ENCODE results near the gene SLC17A2. TPM values are rescaled to one million over a fixed set of nuclear protein-coding genes. Genes with fewer than 3 reads are reported as not detected.

Gene SLC17A2
- total RNA-seq, 2 experiments from 2014 or later = not detected

DNA sequence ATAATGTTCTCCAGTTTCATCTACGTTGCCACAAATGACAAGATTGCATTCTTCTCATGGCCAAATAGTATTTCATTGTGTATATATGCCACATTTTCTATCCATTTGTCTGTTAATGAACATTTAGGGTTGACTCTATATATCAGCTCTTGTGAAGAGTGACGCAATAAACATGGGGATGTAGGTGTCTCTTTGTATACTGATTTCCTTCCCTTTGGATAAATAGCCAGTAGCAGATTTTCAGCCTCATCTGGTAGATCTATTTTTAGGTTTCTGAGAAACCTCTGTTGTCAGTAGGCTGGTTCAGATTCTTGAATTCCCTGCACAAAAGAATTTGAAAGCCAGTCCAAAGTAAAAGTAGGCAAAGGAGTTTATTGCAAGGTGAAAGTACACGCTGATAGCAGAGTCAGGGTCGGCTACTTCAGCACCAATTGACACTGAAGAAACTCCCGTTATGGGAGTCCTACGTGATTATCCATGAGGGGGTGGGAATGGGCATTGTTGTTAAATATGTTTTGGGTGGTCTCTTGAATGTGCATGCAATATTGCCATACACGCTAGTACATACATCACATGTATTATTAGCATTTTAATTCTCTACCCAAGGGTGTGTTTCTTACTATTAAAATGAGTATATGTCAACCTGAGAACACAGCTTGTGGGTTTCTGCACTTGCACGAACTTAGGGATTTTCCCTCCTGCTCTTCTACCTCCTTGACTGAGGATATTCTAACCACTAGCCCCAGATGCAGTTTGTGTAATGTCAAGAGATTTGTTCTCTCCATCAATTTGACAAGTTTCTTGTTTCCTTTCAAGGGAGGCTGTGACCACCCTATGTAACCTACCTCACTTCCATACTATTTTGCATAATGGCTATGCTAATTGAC is 14.4 kb upstream of the SLC17A2 start:
- H3K4me1 Mint-ChIP-seq (ENCODE audit: low read depth) = peaks cover 9% of the 10 kb centered on the region
- H3K27ac Mint-ChIP-seq = no peak overlapping the region
- POLR2A ChIA-PET = no interaction called here
- no peaks in the 10 kb centered on the region for H3K27me3 ChIP-seq (ENCODE audit: control insufficient read depth in 1 of 2, insufficient read depth in 2 of 2, low read length in 2 of 2)
- CTCF ChIA-PET = interaction anchor here (1.5 kb wide), 2 partner anchors 48 to 225 kb away, joined by 3 read pairs; no protein-coding TSS in a partner anchor
- no peak overlapping the region for H3K4me3 ChIP-seq (ENCODE audit: low read length)
- TF ChIP-seq, protein P1, sequence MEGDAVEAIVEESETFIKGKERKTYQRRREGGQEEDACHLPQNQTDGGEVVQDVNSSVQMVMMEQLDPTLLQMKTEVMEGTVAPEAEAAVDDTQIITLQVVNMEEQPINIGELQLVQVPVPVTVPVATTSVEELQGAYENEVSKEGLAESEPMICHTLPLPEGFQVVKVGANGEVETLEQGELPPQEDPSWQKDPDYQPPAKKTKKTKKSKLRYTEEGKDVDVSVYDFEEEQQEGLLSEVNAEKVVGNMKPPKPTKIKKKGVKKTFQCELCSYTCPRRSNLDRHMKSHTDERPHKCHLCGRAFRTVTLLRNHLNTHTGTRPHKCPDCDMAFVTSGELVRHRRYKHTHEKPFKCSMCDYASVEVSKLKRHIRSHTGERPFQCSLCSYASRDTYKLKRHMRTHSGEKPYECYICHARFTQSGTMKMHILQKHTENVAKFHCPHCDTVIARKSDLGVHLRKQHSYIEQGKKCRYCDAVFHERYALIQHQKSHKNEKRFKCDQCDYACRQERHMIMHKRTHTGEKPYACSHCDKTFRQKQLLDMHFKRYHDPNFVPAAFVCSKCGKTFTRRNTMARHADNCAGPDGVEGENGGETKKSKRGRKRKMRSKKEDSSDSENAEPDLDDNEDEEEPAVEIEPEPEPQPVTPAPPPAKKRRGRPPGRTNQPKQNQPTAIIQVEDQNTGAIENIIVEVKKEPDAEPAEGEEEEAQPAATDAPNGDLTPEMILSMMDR (IDR thresholded peaks at IDR 0.05) = no peak
- H3K36me3 ChIP-seq (ENCODE audit: insufficient read depth, low read length) = no peaks in the 10 kb centered on the region
- intact Hi-C loops (cut with DNase I, micrococcal nuclease) = loop anchor here (5.0 kb wide), 3 partner anchors 388 to 723 kb away; no protein-coding TSS in a partner anchor
- H3K36me3 Mint-ChIP-seq (ENCODE audit: low read depth) = no peaks in the 10 kb centered on the region
- H3K4me1 ChIP-seq (ENCODE audit: insufficient read depth, low read length) = peaks cover 8% of the 10 kb centered on the region
- no peak overlapping the region for H3K27ac ChIP-seq (ENCODE audit: low read depth in 1 of 2, low read length in 2 of 2)
- no peak for DNase-seq
- no peak overlapping the region for H3K4me3 Mint-ChIP-seq
- H3K9me3 Mint-ChIP-seq = peaks cover 5% of the 10 kb centered on the region
- no peak for ATAC-seq (ENCODE audit: poor library complexity)
- no peaks in the 10 kb centered on the region for H3K9me3 ChIP-seq (ENCODE audit: control insufficient read depth in 1 of 2, insufficient read depth in 1 of 2, low read length in 2 of 2)
- H3K27me3 Mint-ChIP-seq = peaks cover 5% of the 10 kb centered on the region

DNA sequence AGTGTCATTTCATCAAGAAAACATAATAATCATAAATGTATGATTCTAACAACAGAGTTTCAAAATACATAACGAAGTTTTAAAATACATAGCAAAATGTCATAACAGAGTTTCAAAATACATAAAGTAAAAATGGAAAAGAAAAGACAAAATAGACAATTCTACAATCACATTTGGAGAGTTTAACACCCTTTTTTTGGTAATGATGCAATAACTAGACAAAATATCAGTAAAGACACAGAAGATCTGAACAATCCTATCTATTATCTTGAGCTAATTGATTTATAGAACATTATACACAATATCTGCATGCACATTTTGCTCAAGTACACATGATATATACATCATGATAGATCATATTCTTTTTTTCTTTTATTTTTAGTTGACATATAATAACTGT is 13.4 kb upstream of the SLC17A2 start:
- TF ChIP-seq, protein P1 (IDR thresholded peaks at IDR 0.05) = no peak
- no peaks in the 10 kb centered on the region for H3K36me3 Mint-ChIP-seq (ENCODE audit: low read depth)
- POLR2A ChIA-PET = no interaction called here

DNA sequence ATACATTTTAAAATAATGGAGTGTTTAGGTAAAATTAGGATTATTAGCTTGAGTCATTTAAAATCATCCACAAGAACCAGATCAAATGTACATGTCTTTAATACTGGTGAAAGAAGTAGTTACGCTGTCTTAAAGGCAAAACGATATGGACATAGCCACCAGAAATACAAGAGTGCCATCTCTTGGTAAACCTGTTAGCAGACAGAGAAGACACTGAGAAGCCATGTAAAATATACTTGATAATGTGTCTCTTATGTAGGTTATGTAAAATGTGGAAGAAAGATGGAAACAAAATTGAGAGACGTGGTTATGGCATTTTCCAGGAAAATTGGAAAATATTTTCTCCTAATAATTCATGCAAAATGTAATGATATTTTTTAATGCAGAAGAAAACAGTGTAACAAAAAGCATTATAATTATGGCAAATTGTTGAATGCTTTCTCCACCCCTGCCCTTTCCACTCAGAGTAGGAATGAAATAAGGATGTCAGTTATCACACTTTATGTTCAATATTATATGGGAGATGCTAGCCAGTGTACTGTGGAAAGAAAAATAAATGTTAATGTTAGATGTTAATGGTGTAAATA is 12.2 kb upstream of the SLC17A2 start:
- H3K9me3 Mint-ChIP-seq = peaks cover 3% of the 10 kb centered on the region
- H3K36me3 ChIP-seq (ENCODE audit: insufficient read depth, low read length) = no peaks in the 10 kb centered on the region
- intact Hi-C loops (cut with DNase I, micrococcal nuclease) = loop anchor here (1.0 to 5.0 kb wide), 5 partner anchors 154 to 720 kb away; no protein-coding TSS in a partner anchor
- H3K4me3 Mint-ChIP-seq = no peak overlapping the region
- H3K4me1 ChIP-seq (ENCODE audit: insufficient read depth, low read length) = peaks cover 8% of the 10 kb centered on the region
- no peaks in the 10 kb centered on the region for H3K36me3 Mint-ChIP-seq (ENCODE audit: low read depth)
- peak; percentile 49 for ATAC-seq (ENCODE audit: poor library complexity)
- no peak overlapping the region for H3K27ac Mint-ChIP-seq
- DNase-seq = peak in 3 of 14 experiments; percentile 54 to 70 (median 66)
- TF ChIP-seq, protein P1 (IDR thresholded peaks at IDR 0.05) = peak; percentile 57
- no peak overlapping the region for H3K27ac ChIP-seq (ENCODE audit: low read depth in 1 of 2, low read length in 2 of 2)
- H3K27me3 Mint-ChIP-seq = peaks cover 5% of the 10 kb centered on the region
- H3K9me3 ChIP-seq (ENCODE audit: control insufficient read depth in 1 of 2, insufficient read depth in 1 of 2, low read length in 2 of 2) = no peaks in the 10 kb centered on the region
- CTCF ChIA-PET = no interaction called here
- no peaks in the 10 kb centered on the region for H3K27me3 ChIP-seq (ENCODE audit: control insufficient read depth in 1 of 2, insufficient read depth in 2 of 2, low read length in 2 of 2)
- no peak overlapping the region for H3K4me3 ChIP-seq (ENCODE audit: low read length)
- peaks cover 9% of the 10 kb centered on the region for H3K4me1 Mint-ChIP-seq (ENCODE audit: low read depth)
- POLR2A ChIA-PET = no interaction called here

More for the DNA sequence above, 13.4 kb upstream of the SLC17A2 start:
- Histone ChIP-seq H3K36me3 (ENCODE audit: insufficient read depth, low read length) (no peaks in the 10 kb centered on the region), H3K4me1 (ENCODE audit: insufficient read depth, low read length) (peaks cover 8% of the 10 kb centered on the region), H3K9me3 (ENCODE audit: control insufficient read depth in 1 of 2, insufficient read depth in 1 of 2, low read length in 2 of 2) (no peaks in the 10 kb centered on the region), H3K4me3 (ENCODE audit: low read length) (no peak overlapping the region), H3K27me3 (ENCODE audit: control insufficient read depth in 1 of 2, insufficient read depth in 2 of 2, low read length in 2 of 2) (no peaks in the 10 kb centered on the region), H3K27ac (ENCODE audit: low read depth in 1 of 2, low read length in 2 of 2) (no peak overlapping the region)
- DNase-seq (no peak), ATAC-seq (ENCODE audit: poor library complexity) (no peak)
- H3K27ac Mint-ChIP-seq = no peak overlapping the region
- H3K9me3 Mint-ChIP-seq = peaks cover 3% of the 10 kb centered on the region
- peaks cover 9% of the 10 kb centered on the region for H3K4me1 Mint-ChIP-seq (ENCODE audit: low read depth)
- CTCF ChIA-PET = interaction anchor here (1.5 kb wide), 1 partner anchor 49 kb away, joined by 3 read pairs; no protein-coding TSS in a partner anchor
- peaks cover 5% of the 10 kb centered on the region for H3K27me3 Mint-ChIP-seq
- intact Hi-C loops (cut with DNase I, micrococcal nuclease) = loop anchor here (2.0 to 5.0 kb wide), 4 partner anchors 155 to 722 kb away; no protein-coding TSS in a partner anchor
- no peak overlapping the region for H3K4me3 Mint-ChIP-seq
